Hematopoietic multipotent progenitor cell treated with erythropoietin and hydrocortisone succinate and interleukin-3 and kit ligand, for 15 days (in vitro differentiated cells): ENCODE data around the gene AP4M1.

Experiments
- DNase-seq: peaks from one replicate; pipeline ENCODE4 v3.0.0-alpha.2; 2015; ENCODE audit warnings: low spot score

The AP4M1 gene

DNA sequence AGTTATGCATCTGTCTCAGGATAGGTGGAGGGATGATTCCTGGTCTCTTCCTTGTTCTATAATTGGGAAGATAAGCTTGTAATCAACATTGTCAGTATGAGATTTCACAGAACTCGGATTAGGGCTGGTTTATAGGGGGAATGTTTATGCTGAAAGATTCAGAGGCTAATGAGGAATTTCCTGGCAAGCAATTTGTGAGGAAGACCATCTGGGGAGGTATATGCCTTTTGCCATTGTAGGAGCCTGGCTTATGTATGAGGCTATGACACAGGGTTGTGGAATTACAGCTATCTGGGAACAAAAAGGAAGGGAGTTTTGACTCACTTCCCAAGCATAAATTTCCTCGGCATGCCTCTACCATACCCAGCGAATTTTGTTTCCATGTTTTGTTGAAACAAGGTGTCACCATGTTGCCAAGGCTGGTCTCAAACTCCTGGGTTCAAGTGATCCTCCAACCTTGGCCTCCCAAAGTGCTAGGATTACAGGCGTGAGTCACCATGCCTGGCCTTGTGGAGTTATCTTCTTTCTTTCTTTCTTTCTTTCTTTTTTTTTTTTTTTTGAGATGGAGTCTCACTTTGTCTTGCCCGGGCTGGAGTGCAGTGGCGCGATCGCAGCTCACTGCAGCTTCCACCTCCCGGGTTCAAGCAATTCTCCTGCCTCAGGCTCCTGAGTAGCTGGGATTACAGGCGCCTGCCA lies 14.2 kb upstream of the AP4M1 start:
- DNase-seq: no peak

DNA sequence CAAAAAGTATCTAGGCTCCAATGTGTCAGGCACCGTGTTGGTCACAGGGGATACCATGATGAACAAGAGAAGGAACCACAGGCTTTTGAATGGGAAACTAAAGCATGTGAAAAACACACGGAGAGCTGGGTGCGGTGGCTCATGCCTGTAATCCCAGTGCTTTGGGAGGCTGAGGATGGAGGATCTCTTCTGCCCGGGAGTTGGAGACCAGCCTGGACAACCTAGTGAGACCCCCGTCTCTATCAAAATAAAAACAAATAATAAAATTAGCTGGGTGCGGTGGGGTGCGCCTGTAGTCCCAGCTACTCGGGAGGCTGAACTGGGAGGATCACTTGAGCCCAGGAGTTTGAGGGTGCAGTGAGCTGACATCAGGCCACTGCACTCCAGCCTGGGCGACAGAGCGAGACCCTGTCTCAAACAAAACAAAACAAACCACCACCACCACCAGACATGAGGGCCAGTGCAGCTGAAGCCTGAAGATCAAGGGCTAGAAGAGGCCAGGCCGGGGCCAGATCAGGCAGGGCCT lies 13.3 kb upstream of the AP4M1 start:
- DNase-seq: no peak

DNA sequence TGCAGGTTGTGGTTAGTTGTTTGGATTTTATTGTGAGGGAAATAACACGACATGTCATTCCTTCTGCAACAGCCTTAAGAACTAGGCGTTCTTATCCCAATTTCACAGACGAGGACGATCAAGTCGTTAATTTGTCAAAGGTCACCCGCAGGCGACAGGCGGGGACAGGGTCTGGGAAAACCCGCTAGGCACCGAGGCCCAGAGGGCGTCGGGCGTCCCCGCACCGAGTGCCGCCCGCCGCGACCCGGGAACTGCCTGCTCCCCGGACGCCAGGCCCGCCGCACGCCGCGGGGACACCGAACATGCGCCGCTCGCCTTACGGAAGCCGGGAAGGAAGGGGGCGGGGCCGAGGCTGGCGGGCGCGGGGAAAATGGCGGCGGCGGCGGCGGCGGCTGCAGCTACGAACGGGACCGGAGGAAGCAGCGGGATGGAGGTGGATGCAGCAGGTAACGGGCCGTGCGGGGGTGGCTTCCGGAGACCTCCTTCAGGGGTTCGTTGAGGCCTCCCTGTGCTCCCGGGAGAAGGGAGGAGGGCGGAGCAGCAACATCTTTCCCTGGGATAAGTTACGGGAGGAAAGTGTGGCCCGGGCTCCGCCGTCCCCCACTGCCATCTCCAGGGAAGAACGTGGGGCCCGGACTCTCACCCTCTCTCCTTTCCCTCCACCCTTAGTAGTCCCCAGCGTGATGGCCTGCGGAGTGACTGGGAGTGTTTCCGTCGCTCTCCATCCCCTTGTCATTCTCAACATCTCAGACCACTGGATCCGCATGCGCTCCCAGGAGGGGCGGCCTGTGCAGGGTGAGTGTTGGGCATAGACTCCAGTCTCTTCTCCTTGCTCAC lies 12.6 kb upstream of the AP4M1 start, which contains the start of gene COPS6:
Gene COPS6 (plus strand): TSS at position 349 of the 837 bp plus-strand sequence. CDS start 22 bp downstream, at position 371.
- peak; percentile 82 for DNase-seq

DNA sequence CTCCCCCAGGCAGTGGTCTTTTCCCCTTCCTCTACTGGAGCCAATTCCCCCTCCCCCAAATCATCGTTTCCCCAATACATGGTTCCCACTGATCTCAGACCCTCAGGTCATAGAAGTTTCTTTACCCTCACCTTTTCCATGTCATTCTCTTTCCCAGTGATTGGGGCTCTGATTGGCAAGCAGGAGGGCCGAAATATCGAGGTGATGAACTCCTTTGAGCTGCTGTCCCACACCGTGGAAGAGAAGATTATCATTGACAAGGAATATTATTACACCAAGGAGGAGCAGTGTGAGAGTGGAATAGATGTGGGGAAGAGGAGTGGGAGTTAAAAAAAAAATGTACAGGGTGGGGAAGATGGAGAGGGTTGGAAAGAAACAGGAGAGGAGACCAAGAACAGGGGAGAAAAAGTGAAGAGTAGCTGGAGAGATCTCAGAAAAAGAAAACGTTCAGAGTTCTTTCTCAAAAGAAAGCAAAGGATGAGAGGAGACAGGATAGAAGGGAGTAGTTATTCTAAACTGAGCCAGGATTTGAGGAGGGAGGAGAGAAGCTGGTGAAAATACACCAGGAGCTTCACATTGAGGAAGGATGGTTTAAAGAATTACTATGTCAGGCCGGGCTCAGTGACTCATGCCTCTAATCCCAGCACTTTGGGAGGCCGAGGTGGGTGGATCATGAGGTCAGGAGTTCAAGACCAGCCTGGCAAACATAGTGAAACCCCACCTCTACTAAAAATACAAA lies 11.8 kb upstream of the AP4M1 start:
- no peak for DNase-seq

DNA sequence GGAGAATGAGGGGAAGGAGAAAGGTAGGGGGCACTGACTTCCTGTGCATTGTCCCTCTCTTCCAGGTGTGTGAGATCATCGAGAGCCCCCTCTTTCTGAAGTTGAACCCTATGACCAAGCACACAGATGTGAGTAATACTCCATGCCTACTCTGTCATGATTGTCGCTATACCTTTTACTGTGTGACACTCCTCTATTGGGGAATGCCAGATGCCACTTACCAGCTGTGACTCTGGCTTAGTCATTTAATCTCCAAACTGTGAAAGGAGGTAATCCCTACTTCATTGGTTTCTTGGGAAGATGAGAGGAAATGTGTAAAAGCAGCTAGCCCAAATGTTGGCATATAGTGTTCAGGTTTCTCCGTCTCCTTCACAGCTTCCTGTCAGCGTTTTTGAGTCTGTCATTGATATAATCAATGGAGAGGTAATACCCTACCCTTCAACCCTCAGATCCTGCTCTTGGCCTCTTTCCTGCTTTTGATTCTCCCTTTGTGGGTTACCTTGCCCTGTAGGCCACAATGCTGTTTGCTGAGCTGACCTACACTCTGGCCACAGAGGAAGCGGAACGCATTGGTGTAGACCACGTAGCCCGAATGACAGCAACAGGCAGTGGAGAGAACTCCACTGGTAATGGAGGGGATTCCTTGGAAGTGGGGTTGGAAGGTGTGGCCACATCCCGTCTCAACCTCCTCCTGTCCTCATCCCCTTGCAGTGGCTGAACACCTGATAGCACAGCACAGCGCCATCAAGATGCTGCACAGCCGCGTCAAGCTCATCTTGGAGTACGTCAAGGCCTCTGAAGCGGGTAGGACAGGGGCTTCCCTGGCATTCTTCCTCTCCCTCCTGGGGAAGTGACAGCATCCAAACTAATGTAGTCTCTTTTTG lies 10.7 kb upstream of the AP4M1 start:
- DNase-seq: no peak

DNA sequence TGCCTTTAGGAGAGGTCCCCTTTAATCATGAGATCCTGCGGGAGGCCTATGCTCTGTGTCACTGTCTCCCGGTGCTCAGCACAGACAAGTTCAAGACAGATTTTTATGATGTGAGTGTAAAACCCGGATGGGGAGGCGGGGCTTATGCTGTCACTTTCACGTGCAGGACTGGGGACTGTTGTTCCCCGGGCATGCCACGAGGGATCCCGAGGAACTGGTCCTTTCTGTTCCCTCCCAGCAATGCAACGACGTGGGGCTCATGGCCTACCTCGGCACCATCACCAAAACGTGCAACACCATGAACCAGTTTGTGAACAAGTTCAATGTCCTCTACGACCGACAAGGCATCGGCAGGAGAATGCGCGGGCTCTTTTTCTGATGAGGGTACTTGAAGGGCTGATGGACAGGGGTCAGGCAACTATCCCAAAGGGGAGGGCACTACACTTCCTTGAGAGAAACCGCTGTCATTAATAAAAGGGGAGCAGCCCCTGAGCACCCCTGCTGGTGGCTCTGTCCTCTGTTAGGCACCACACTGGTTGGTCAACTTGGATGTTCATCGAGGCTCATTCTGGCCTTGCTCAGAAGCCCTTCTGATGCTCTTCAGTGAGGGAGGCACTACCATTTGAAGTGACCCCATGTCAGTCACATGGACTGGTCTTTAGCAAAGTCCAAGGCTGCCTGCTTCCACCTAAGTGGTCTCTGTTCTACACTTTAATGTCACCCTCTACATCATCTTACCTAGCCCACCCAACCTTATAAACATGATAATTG lies 9.8 kb upstream of the AP4M1 start:
- no peak for DNase-seq

DNA sequence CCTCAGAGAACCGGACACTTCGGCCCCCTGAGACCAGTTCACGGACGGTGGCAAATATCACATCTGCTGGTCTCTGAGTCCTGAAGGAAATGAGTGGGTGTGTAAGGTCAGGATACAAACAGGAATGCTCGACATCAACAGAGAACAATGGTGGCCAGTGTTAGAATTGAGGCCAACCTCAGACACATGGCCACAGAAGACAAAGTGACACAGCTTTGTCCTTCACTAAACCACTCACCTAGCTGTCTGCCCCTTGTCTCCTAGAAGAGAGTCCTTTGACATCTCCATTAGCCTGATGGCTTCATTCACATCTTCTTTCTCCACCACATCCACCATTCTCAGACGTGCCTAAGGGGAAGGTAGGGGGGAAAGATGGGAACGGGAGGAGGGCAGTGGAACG lies 8.4 kb upstream of the AP4M1 start:
- DNase-seq: no peak

DNA sequence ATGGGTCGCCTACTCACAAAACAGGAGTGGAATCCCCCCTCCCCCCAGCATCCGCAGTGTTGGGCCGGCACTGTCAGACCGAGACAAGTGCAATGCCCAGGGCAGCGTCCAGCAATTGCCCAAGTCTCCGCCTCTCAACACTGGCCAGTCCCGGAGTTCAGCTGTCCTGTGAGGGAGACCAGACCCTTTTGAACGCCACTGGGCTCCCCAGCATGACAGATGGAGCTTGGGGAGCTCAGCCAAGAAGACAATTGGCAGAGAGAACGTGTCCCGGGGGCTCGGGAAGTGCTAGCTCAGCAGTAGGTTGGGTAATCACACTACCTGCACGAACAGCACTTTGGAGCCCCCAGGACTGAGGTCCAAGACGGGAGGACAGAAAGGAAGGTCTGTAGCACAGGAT lies 7.9 kb upstream of the AP4M1 start:
- no peak for DNase-seq

DNA sequence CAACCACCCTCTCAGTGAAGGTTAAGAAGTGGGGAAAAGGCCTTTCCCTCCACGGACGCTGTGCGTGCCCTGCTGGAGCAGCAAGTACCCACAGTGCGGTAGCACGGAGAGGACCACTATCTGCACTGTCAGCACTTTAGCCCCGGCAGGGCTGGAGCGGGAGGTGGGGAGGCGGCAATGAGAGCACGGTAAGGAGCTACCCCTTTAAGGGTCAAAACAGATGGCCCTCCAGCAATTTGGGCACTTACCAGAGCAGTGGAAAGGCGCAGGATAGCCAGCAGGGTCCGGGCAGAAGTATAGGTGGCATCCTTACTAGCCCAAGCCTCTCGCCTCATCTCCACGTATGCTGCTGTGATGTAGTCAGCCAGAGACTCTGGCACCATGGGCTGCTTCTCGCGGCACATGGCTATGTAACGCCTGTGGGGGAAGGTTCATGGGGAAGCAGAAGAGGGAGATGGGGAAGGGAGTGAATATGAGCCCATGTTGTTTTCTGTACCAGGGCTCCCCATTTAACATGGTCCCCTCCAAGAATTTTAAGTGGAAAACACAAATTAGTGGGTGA lies 7.4 kb upstream of the AP4M1 start:
- no peak for DNase-seq

DNA sequence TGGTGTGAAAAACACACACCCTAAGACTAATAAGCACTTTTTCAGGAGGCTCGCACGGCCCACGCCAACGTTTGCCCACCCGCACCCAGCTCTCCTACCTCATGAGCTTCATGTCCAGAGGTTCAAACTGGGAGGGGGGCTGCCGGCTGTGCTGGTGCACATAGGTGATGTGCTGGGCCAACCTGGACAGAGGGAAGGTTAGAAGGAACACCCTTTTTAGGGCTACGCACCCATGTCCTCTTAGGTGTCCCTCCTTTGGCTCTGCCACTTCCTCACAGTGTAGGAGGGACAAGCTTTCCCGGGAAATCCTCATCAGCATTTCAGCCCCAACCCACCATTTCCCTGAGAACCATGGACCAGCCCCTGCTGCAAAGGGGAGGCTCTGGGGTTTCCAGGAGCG lies 6.2 kb upstream of the AP4M1 start:
- no peak for DNase-seq

DNA sequence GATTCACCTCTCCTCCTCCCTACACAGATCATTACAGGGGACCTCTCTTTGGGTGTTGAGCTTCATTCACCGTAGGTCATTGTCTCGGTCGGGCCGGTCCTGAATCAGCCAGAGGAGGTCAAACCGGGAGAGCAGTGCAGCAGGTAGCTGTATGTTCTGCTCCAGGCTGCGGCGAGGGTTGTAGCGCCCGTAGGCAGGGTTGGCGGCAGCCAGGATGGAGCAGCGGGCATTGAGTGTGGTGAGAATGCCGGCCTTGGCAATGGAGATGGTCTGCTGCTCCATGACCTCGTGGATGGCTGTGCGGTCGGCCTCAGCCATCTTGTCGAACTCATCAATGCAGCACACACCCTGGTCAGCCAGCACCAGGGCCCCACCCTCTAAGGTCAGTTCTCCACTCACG lies 5.7 kb upstream of the AP4M1 start:
- no peak for DNase-seq

DNA sequence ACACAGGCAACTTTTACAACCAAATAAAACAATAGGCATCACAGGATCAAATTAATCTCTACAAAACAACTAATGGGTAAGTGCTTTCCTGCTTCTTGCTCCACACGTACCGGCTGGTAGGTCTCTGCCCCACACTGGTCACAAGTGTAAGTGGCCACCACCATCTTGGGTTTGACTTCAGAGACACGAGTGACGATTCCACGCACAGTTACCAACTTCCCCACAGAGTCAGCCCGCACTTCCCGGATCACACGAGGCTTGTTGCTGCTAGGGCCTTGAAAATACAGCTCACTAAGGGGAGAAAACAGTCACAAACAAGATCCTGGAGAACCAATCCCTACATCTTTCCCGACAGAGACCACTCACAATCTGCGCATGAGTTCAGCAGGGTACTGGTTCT lies 2.5 kb upstream of the AP4M1 start:
- no peak for DNase-seq

DNA sequence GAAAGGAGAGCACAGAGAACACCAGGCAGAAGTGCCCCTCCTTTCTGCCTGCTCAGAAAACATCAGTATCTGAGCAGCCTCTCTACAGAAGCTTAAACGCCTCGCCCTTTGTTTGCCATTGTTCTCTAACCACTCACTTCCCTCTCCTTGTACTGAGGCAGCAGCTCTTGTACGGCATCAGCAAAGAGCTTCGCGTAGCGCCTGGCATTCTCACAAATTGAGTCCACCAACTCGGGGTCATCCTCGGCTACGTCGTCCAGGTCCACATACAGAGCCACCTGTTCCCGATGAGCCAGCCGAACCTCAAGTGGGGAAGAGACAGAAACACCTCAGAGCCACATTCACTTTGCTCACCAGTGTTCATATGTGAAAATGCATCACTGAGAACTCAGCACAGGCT lies 2.0 kb upstream of the AP4M1 start:
- DNase-seq: no peak

DNA sequence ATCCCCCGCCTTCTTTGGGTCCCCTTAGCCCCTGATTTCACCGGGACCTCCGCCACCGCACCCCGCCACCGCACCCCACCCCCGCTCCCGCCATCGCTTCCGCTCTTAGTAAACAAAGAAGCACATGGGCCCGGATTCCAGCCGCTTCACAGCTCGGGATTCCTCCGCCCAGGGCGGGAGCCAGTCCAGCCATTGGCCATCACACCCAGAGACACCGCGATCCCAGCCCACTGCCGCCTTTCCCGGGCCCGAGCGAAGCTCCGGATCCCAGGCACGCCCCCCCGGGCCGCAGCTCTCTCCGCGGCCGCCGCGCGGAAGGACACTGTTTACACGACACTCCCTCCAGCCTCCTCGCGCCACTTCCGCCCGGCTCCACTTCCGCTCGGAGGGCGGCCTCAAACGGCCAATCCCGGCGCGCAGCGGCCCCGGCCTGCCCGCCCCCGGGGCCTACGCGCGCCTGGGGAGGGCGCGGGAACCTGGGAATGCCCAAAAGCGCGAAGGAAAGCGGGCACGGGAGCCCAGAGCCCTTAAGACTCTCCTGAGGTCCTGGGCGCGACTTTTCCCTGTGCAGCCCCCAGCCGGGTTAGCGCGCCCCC lies 925 bp upstream of the AP4M1 start:
- DNase-seq: peak; percentile 92

DNA sequence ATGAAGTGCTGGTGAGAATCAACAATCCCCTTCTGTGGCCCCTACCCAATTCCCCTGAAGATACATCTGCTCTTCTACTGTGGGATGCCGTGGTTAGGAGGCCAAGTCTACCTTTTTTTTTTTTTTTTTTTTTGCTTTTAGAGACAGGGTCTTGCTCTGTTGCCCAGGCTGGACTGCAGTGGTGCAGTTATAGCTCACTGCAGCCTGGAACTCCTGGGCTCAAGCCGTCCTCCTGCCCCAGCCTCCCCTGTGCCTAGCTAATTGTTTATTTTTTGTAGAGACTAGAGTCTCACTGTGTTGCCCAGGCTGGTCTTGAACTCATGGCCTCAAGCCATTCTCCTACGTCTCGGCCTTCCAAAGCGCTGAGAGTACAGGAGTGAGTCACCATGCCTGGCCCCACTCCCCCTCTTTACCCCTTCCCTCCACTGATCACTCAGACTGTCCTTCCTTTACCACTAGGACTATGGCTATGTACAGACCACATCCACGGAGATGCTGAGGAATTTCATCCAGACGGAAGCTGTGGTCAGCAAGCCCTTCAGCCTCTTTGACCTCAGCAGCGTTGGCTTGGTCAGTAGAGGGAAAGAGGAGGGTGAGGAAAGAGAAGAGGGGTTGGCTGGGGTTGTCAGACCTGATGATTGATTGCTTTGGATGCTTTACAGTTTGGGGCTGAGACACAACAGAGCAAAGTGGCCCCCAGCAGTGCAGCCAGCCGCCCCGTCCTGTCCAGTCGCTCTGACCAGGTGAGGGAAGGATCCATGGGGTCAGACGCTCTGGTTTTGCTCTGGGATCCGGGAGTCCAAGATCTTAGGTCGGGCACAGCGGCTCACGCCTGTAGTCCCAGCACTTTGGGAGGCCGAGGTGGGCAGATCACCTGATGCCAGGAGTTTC lies 1.8 kb downstream of the AP4M1 start:
- no peak for DNase-seq

DNA sequence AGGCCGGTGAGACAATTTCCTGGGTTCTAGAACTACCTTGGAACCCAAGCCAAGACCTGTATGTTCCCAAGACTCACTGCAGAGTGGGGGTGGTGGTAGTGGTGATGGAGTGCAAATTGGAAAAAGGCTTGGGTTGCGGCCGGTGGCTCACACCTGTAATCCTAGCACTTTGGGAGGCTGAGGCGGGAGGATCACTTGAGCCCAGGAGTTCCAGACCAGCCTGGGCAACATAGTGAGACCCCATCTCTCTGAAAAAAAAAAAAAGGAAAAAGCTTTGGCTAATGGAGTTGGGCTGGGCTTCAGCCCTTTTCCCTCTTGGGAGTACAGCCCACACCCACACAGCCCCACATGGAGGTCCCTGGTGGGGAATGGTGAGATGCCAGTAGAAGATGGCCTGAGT lies 4.1 kb downstream of the AP4M1 start:
- DNase-seq: no peak

DNA sequence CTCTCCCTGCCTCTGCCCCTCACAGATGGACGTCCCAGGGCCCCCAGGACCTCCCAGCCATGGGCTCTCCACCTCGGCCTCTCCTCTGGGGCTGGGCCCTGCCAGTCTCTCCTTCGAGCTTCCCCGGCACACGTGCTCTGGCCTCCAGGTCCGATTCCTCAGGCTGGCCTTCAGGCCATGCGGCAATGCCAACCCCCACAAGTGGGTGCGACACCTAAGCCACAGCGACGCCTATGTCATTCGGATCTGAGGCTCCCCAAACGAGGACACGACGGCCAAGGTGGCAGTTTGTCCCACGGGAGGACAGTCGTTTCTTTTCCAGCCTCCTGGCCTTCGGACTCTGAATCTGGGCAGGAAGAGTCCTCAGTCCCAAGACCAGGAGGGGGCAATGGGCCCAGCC lies 5.2 kb downstream of the AP4M1 start:
- no peak for DNase-seq

DNA sequence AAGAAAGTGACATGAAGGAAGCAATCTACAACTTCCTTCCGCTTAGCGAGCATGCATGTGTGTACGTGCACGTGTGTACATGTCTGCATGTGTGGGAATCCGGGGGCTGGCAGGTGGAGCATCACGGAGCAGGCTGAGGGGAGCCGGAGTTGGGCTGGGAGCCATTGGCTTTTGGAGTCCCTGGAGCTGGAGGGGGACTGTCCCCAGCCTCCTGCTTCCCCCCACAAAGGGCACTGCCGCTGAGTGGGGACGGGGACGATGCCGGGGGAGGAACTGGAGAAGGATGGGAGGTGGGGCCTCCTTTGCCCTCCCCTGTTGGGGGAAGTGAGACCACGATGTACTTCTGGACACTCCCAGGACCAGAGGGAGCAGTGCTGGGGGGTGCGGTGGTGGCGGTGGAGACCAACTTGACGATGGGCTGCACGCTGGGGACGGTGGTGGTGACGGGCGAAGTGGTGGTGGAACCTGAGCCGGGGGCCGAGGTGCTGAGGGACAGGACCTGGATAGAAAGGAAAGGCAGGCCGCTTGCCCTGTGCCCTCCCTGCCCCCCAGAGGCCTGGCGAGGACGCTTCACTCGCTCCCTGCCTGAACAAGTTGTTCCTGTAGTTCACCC lies 5.8 kb downstream of the AP4M1 start:
- no peak for DNase-seq

DNA sequence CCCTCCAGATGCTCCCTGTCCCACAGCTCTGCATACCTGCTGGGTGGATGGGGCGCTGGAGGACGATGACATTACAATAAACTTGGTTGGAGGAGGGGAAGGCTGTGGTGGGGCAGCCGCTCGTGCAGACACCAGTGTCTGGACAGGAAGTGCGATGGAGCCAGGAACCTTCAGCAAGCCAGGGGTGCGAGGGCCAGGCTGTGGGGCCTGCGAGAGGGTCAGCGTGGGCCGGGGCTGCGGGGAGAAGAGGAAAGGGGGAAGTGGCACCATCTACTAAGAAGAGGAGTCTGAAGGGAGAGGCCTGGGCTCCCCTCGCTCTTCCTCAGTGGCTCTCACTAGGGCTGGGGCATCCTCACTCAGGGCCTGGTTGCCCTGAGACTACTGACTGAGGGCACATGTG lies 6.4 kb downstream of the AP4M1 start:
- DNase-seq: no peak
